PC-3 (cell line): ENCODE data around the gene DPAGT1. TPM values are rescaled to one million over a fixed set of nuclear protein-coding genes. Genes with fewer than 3 reads are reported as not detected.

Source experiments
- ATAC-seq: fragments of 200-7000 bp; cut with Tn5 transposase; 2 replicates; pipeline ENCODE4 v1.9.1; 2020; ENCODE audit warnings: mild to moderate bottlenecking, moderate library complexity
- BruUV-seq: library from RNA; stranded (reverse); fragments of 400-500 nt; replicated peaks from 2 replicates; lab custom pipeline; 2021; lab: Mats Ljungman, UMichigan
- CTCF ChIA-PET: fragments of 300-600 bp; sonication (Branson Sonifier 250); formaldehyde crosslinking; loops from one replicate; lab custom pipeline; 2022; ENCODE audit warnings: antibody characterized with exemption; lab: Charles Lee
- POLR2A ChIA-PET: fragments of 300-600 bp; sonication (Branson Sonifier 250); formaldehyde crosslinking; loops from one replicate; lab custom pipeline; 2022; ENCODE audit warnings: antibody characterized with exemption; ENCODE audit not compliant: unreplicated experiment; lab: Charles Lee
- DNase-seq: peaks from one replicate; pipeline ENCODE4 v3.0.0-alpha.2; 2015
- H2AFZ ChIP-seq: fragments of 300-600 bp; sonication (generic); 2 replicates; pipeline ENCODE4 v1.6.0; 2016; ENCODE audit warnings: antibody characterized with exemption, low read length
- H3F3A ChIP-seq: fragments of 300-600 bp; sonication (generic); one replicate; pipeline ENCODE4 v1.6.0; 2017; ENCODE audit warnings: antibody characterized with exemption, low read length, control low read depth, mild to moderate bottlenecking; ENCODE audit not compliant: unreplicated experiment
- H3K27ac ChIP-seq: fragments of 300-600 bp; sonication (generic); 2 replicates; pipeline ENCODE4 v1.5.1; 2016; ENCODE audit warnings: mild to moderate bottlenecking, low read length
- H3K27me3 ChIP-seq: fragments of 300-600 bp; sonication (generic); 2 replicates; pipeline ENCODE4 v1.6.1; 2016; ENCODE audit warnings: low read length, mixed read lengths
- H3K36me3 ChIP-seq: fragments of 300-600 bp; sonication (generic); 2 replicates; pipeline ENCODE4 v1.6.1; 2016; ENCODE audit warnings: low read depth, mixed run types, low read length, mixed read lengths
- H3K4me1 ChIP-seq: fragments of 300-600 bp; sonication (generic); 2 replicates; pipeline ENCODE4 v1.5.1; 2016; ENCODE audit warnings: low read length; ENCODE audit not compliant: insufficient read depth
- H3K4me2 ChIP-seq: fragments of 300-600 bp; sonication (generic); 2 replicates; pipeline ENCODE4 v1.6.0; 2016; ENCODE audit warnings: low read length
- H3K4me3 ChIP-seq: fragments of 300-600 bp; sonication (generic); 2 replicates; pipeline ENCODE4 v1.5.1; 2016; ENCODE audit warnings: mild to moderate bottlenecking, low read length, mixed read lengths
- H3K79me2 ChIP-seq: fragments of 300-600 bp; sonication (generic); 2 replicates; pipeline ENCODE4 v1.6.1; 2017; ENCODE audit warnings: low read length, mixed read lengths
- H3K9ac ChIP-seq: fragments of 300-600 bp; sonication (generic); 2 replicates; pipeline ENCODE4 v1.6.0; 2016; ENCODE audit warnings: mild to moderate bottlenecking, low read length
- H3K9me2 ChIP-seq: fragments of 300-600 bp; sonication (generic); replicated peaks from 2 replicates; pipeline ENCODE4 v1.6.1; 2016; ENCODE audit warnings: mixed run types, low read length, mixed read lengths
- H3K9me3 ChIP-seq: fragments of 300-600 bp; sonication (generic); 2 replicates; pipeline ENCODE4 v1.6.1; 2016; ENCODE audit warnings: low read length, mixed read lengths
- H4K20me1 ChIP-seq: fragments of 300-600 bp; sonication (generic); 2 replicates; pipeline ENCODE4 v1.6.1; 2016; ENCODE audit warnings: low read length, mixed read lengths
- EZH2 ChIP-seq: fragments of 300-600 bp; sonication (generic); IDR thresholded peaks from one replicate; pipeline ENCODE4 v1.6.1; 2017; ENCODE audit warnings: antibody characterized with exemption, mild to moderate bottlenecking, low read length; ENCODE audit not compliant: unreplicated experiment
- EZH2phosphoT487 ChIP-seq: fragments of 300-600 bp; sonication (generic); IDR thresholded peaks from 2 replicates; pipeline ENCODE4 v1.6.1; 2018; ENCODE audit warnings: mild to moderate bottlenecking, antibody characterized with exemption, low read length, borderline replicate concordance
- intact Hi-C: fragments of 100-400 bp; cut with micrococcal nuclease; formaldehyde crosslinking; loops from 2 replicates; pipeline ENCODE4 v1.9.0; 2023
- total RNA-seq: library from RNA; depleted of rRNA; stranded (reverse); fragments of >200 nt; gene quantifications from 2 replicates; pipeline ENCODE4 v1.2.3, GENCODE V29; 2014
- TF ChIP-seq, protein P1 (sequence below): fragments of 300-600 bp; sonication (generic); conservative IDR thresholded peaks from 2 replicates; pipeline ENCODE4 v1.5.1; 2017; ENCODE audit warnings: antibody characterized with exemption, low read depth, mild to moderate bottlenecking, low read length

Gene DPAGT1
- total RNA-seq, 1 experiment from 2014 or later = 68.0 TPM

DNA sequence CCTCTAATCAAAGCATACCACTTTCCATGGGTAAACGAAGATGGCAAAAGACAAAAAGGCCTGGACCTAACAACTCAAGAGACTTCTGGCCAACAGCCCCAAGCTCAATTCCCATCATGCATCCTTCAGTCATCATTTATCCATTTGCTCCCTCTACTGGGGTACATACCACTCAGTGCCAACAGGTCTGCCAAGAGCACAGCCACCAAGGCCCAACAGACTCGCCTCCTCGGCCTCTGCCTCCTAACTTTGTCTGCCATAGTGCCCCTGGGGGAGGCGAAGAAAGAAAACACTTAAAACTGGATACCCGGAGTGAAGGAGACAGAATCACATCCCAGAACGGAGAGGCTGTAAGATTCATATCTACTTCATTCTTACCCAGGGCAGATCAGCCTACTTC lies 45.8 kb downstream of the DPAGT1 start:
- peak overlapping the region; percentile 98 for H3K9ac ChIP-seq
- peak overlapping the region; percentile 93 for H3K4me2 ChIP-seq
- no peaks in the 10 kb centered on the region for H3K9me2 ChIP-seq
- no peak overlapping the region; the same call in 1 of the 2 replicates for H2AFZ ChIP-seq
- H3K4me1 ChIP-seq = peaks cover 15% of the 10 kb centered on the region
- ATAC-seq (no peak), DNase-seq (peak; percentile 52)
- no peak overlapping the region for H3K27ac ChIP-seq
- ChIA-PET CTCF (interaction anchor here (0.6 to 2.4 kb wide), 3 partner anchors 12 to 46 kb away, joined by 3 to 10 read pairs (median 10); partner anchors contain the start of genes DPAGT1 and VPS11), POLR2A (interaction anchor here (0.5 to 1.0 kb wide), 3 partner anchors 12 to 37 kb away, joined by 3 to 4 read pairs (median 3); partner anchors contain the start of gene VPS11)
- peaks cover 43% of the 10 kb centered on the region for H3K36me3 ChIP-seq
- intact Hi-C loops = loop anchor here (2.0 to 5.0 kb wide), 2 partner anchors 39 kb away; partner anchors contain the start of genes RPS25 and TRAPPC4
- BruUV-seq = no TSS peak
- H4K20me1 ChIP-seq = 0 out of 2 replicates have a peak, but pooled peaks cover 10% of the 10 kb centered on the region
- peaks cover 32% of the 10 kb centered on the region for H3K79me2 ChIP-seq
- no peaks in the 10 kb centered on the region for H3F3A ChIP-seq
- no peaks in the 10 kb centered on the region for H3K27me3 ChIP-seq
- peak overlapping the region; percentile 93 for H3K4me3 ChIP-seq
- TF ChIP-seq, protein P1, sequence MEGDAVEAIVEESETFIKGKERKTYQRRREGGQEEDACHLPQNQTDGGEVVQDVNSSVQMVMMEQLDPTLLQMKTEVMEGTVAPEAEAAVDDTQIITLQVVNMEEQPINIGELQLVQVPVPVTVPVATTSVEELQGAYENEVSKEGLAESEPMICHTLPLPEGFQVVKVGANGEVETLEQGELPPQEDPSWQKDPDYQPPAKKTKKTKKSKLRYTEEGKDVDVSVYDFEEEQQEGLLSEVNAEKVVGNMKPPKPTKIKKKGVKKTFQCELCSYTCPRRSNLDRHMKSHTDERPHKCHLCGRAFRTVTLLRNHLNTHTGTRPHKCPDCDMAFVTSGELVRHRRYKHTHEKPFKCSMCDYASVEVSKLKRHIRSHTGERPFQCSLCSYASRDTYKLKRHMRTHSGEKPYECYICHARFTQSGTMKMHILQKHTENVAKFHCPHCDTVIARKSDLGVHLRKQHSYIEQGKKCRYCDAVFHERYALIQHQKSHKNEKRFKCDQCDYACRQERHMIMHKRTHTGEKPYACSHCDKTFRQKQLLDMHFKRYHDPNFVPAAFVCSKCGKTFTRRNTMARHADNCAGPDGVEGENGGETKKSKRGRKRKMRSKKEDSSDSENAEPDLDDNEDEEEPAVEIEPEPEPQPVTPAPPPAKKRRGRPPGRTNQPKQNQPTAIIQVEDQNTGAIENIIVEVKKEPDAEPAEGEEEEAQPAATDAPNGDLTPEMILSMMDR = peak; percentile 57
- TF ChIP-seq EZH2phosphoT487 (no peak), EZH2 (no peak)
- no peaks in the 10 kb centered on the region for H3K9me3 ChIP-seq

DNA sequence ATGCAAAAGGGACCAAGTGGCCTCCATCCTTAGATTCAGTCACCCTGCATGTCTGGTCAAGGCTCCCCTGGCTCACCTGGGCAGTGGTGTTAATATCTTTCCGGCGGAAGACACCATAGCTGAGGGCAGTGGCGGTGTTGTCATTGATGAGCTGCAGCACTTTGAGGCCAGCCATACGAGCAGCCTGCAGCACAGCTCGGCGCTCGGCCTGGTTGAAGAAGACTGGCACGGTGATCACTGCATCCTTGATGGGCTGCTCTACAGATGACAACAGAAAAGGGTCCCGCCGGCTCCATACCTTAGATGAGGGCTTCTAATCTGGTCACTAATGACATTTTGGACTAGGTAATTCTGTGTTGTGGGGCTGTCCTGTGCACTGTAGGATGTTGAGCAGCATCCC lies 47.2 kb downstream of the DPAGT1 start:
- intact Hi-C loops = no loop called here
- H3K4me1 ChIP-seq = peaks cover 15% of the 10 kb centered on the region
- no peak overlapping the region for H3K9ac ChIP-seq
- H3K79me2 ChIP-seq = peaks cover 32% of the 10 kb centered on the region
- TF ChIP-seq EZH2 (no peak), EZH2phosphoT487 (no peak)
- TF ChIP-seq, protein P1 = no peak
- no peaks in the 10 kb centered on the region for H3F3A ChIP-seq
- H3K27me3 ChIP-seq = no peaks in the 10 kb centered on the region
- peaks cover 51% of the 10 kb centered on the region for H3K36me3 ChIP-seq
- H4K20me1 ChIP-seq = 0 out of 2 replicates have a peak, but pooled peaks cover 10% of the 10 kb centered on the region
- DNase-seq (no peak), ATAC-seq (no peak)
- H3K4me3 ChIP-seq = no peak overlapping the region
- no peaks in the 10 kb centered on the region for H3K9me2 ChIP-seq
- no TSS peak for BruUV-seq
- CTCF ChIA-PET = no interaction called here
- POLR2A ChIA-PET = no interaction called here
- no peak overlapping the region for H3K27ac ChIP-seq
- H3K9me3 ChIP-seq = no peaks in the 10 kb centered on the region
- no peak overlapping the region for H2AFZ ChIP-seq
- no peak overlapping the region for H3K4me2 ChIP-seq

DNA sequence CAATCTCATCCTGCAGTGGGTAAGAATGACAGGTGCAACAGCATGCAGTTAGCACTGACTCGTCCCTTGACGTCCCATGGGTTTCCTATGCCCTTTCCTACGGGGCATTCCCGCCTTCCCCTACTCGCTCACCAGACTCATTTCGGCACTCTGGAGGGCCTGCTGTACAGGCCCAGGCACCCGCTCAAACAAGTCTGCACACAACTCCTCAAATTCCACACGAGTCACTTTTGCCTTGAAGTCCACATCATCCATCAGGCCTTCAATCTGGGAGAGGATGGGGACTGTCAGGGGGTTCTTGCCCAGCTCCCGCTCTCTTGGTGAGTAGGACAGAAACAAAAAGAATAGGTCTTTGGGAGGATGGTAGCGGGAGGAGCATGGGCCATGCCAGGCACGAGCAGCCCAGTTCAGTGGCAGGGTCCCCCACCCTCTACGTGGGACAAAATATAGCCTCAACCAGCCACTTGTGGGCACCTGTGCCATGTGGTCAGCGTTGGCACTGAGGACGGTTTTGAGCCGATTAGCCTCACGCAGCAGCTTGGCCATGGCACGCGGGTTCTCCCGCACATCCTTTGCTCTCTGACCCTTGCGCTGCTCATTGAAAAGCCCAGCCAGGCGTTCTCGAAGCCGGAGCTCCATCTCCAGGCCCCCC lies 49.4 kb downstream of the DPAGT1 start:
- DNase-seq (no peak), ATAC-seq (no peak)
- Histone ChIP-seq H3K9ac (no peak overlapping the region), H3K79me2 (peaks cover 32% of the 10 kb centered on the region), H3K27ac (no peak overlapping the region), H3K9me3 (no peaks in the 10 kb centered on the region), H3K4me1 (peaks cover 8% of the 10 kb centered on the region), H3F3A (no peaks in the 10 kb centered on the region), H3K27me3 (no peaks in the 10 kb centered on the region), H3K9me2 (no peaks in the 10 kb centered on the region), H3K4me2 (no peak overlapping the region), H4K20me1 (0 out of 2 replicates have a peak, but pooled peaks cover 10% of the 10 kb centered on the region), H2AFZ (no peak overlapping the region), H3K4me3 (no peak overlapping the region), H3K36me3 (peaks cover 72% of the 10 kb centered on the region)
- CTCF ChIA-PET = no interaction called here
- POLR2A ChIA-PET = no interaction called here
- TF ChIP-seq, protein P1 = no peak
- TF ChIP-seq EZH2 = no peak
- no peak for TF ChIP-seq EZH2phosphoT487
- intact Hi-C loops = no loop called here
- BruUV-seq = no TSS peak
